Upper lobe of left lung (tissue), 4 donors: ENCODE data around the gene ZW10.

Source experiments
- EP300 ChIP-seq, 4 donors: sonication (generic); formaldehyde crosslinking; IDR thresholded peaks; one replicate each; pipeline ENCODE4 v1.5.1; 2017; ENCODE audit warnings: antibody characterized with exemption in 4 of 4, control low read depth in 2 of 4
- POLR2A ChIP-seq, 4 donors: fragments of 450-650 bp; IDR thresholded peaks; one replicate each; pipeline ENCODE4 v1.5.1; 2016 to 2017; ENCODE audit warnings: antibody characterized with exemption in 4 of 4, mild to moderate bottlenecking in 2 of 4
- POLR2AphosphoS5 ChIP-seq, 2 donors: sonication (generic); formaldehyde crosslinking; IDR thresholded peaks; one replicate each; pipeline ENCODE4 v1.5.1; 2017; ENCODE audit warnings: antibody characterized with exemption in 2 of 2
- TF ChIP-seq, protein P1 (sequence below), 6 experiments: fragments of 450-650 bp in 4 of 6; fragments of 200-600 bp in 2 of 6; sonication (generic) in 2 of 6; IDR thresholded peaks; one replicate each; pipeline ENCODE4 v1.5.1; 2016 to 2019; ENCODE audit warnings: antibody characterized with exemption in 6 of 6

GRCh38 chr11:113773092-113773415 is 438 bp downstream of the ZW10 start:
- TF ChIP-seq, protein P1, sequence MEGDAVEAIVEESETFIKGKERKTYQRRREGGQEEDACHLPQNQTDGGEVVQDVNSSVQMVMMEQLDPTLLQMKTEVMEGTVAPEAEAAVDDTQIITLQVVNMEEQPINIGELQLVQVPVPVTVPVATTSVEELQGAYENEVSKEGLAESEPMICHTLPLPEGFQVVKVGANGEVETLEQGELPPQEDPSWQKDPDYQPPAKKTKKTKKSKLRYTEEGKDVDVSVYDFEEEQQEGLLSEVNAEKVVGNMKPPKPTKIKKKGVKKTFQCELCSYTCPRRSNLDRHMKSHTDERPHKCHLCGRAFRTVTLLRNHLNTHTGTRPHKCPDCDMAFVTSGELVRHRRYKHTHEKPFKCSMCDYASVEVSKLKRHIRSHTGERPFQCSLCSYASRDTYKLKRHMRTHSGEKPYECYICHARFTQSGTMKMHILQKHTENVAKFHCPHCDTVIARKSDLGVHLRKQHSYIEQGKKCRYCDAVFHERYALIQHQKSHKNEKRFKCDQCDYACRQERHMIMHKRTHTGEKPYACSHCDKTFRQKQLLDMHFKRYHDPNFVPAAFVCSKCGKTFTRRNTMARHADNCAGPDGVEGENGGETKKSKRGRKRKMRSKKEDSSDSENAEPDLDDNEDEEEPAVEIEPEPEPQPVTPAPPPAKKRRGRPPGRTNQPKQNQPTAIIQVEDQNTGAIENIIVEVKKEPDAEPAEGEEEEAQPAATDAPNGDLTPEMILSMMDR (IDR thresholded peaks at IDR 0.05), result no peak
- TF ChIP-seq POLR2A (IDR thresholded peaks at IDR 0.05), result no peak
- no peak for TF ChIP-seq POLR2AphosphoS5 (IDR thresholded peaks at IDR 0.05)
- TF ChIP-seq EP300 (IDR thresholded peaks at IDR 0.05), result no peak
